HG03432 (cell line): ENCODE results near the gene SCARF2.
"Not testable (repeated sequence)": the region's sequence is repeated elsewhere in the genome, so short reads cannot be mapped to it uniquely, and the experiment has no call there.

Experiments
- ATAC-seq: cut with Tn5 transposase; IDR thresholded peaks from one replicate; pipeline ENCODE4 v1.9.1; 2021; ENCODE audit warnings: mild to moderate bottlenecking, moderate library complexity; ENCODE audit not compliant: unreplicated experiment

Gene SCARF2

GRCh38 chr22:20413217-20414058 is 24.2 kb downstream of the SCARF2 start:
- ATAC-seq = no peak

GRCh38 chr22:20412474-20413216 is 25.0 kb downstream of the SCARF2 start:
- ATAC-seq = no peak

- ATAC-seq = not testable (repeated sequence)
Observed at GRCh38 chr22:20409385-20409784, 28.2 kb downstream of the SCARF2 start.

GRCh38 chr22:20408891-20409290 is 28.7 kb downstream of the SCARF2 start:
- ATAC-seq = no peak

- no peak for ATAC-seq
Observed at GRCh38 chr22:20407829-20408228, 29.8 kb downstream of the SCARF2 start.

- ATAC-seq = no peak
Observed at GRCh38 chr22:20406686-20407408, 30.8 kb downstream of the SCARF2 start.

- ATAC-seq = no peak
Observed at GRCh38 chr22:20405931-20406685, 31.5 kb downstream of the SCARF2 start.

GRCh38 chr22:20405291-20405930 is 32.2 kb downstream of the SCARF2 start:
- ATAC-seq = no peak

GRCh38 chr22:20404881-20405280 is 32.7 kb downstream of the SCARF2 start:
- no peak for ATAC-seq

GRCh38 chr22:20403779-20404140 is 33.9 kb downstream of the SCARF2 start:
- no peak for ATAC-seq

GRCh38 chr22:20402960-20403778 is 34.5 kb downstream of the SCARF2 start:
- no peak for ATAC-seq

- no peak for ATAC-seq
Observed at GRCh38 chr22:20401376-20402014, 36.1 kb downstream of the SCARF2 start.

- ATAC-seq = no peak
Observed at GRCh38 chr22:20400606-20401375, 36.8 kb downstream of the SCARF2 start.

- ATAC-seq = no peak
Observed at GRCh38 chr22:20399866-20400605, 37.6 kb downstream of the SCARF2 start.

GRCh38 chr22:20398420-20398819 is 39.2 kb downstream of the SCARF2 start:
- no peak for ATAC-seq

GRCh38 chr22:20397498-20397897 is 40.1 kb downstream of the SCARF2 start:
- ATAC-seq = no peak

GRCh38 chr22:20396639-20397038 is 41.0 kb downstream of the SCARF2 start:
- ATAC-seq = no peak

- no peak for ATAC-seq
Observed at GRCh38 chr22:20395907-20396287, 41.7 kb downstream of the SCARF2 start.
